Osteocyte (in vitro differentiated cells): ENCODE measurements around the gene GBP3. TPM values are rescaled to one million over a fixed set of nuclear protein-coding genes. Genes with fewer than 3 reads are reported as not detected.
"Not testable (repeated sequence)": the region's sequence is repeated elsewhere in the genome, so short reads cannot be mapped to it uniquely, and the experiment has no call there.

ENCODE experiments used
- DNase-seq: peaks from one replicate; pipeline ENCODE4 v3.0.0; 2021; ENCODE audit warnings: mixed read lengths; ENCODE audit not compliant: unreplicated experiment; ENCODE audit errors: extremely low spot score
- H3K27ac Mint-ChIP-seq: one replicate; pipeline ENCODE4 v1.8.0; 2021; ENCODE audit warnings: mild to moderate bottlenecking, mixed read lengths; ENCODE audit not compliant: unreplicated experiment
- H3K27me3 Mint-ChIP-seq: one replicate; pipeline ENCODE4 v1.8.0; 2021; ENCODE audit warnings: mixed read lengths; ENCODE audit not compliant: unreplicated experiment
- H3K36me3 Mint-ChIP-seq: one replicate; pipeline ENCODE4 v1.8.0; 2021; ENCODE audit warnings: mixed read lengths; ENCODE audit not compliant: unreplicated experiment
- H3K4me1 Mint-ChIP-seq: one replicate; pipeline ENCODE4 v1.8.0; 2021; ENCODE audit warnings: mixed read lengths; ENCODE audit not compliant: unreplicated experiment
- H3K4me3 Mint-ChIP-seq: one replicate; pipeline ENCODE4 v1.8.0; 2021; ENCODE audit warnings: mild to moderate bottlenecking, moderate library complexity, mixed read lengths; ENCODE audit not compliant: unreplicated experiment
- H3K9me3 Mint-ChIP-seq: one replicate; pipeline ENCODE4 v1.8.0; 2021; ENCODE audit warnings: mixed read lengths; ENCODE audit not compliant: unreplicated experiment
- CTCF ChIP-seq: fragments of 200-600 bp; sonication (generic); IDR thresholded peaks from 2 replicates; pipeline ENCODE4 v1.5.0; 2021; ENCODE audit warnings: antibody characterized with exemption, mild to moderate bottlenecking, moderate library complexity
- total RNA-seq: library from RNA; stranded (reverse); gene quantifications from 2 replicates; pipeline ENCODE4 v1.2.1, GENCODE V29; 2021

GBP3 gene
- total RNA-seq, 1 donor from 2014 or later: 16.2 TPM

DNA sequence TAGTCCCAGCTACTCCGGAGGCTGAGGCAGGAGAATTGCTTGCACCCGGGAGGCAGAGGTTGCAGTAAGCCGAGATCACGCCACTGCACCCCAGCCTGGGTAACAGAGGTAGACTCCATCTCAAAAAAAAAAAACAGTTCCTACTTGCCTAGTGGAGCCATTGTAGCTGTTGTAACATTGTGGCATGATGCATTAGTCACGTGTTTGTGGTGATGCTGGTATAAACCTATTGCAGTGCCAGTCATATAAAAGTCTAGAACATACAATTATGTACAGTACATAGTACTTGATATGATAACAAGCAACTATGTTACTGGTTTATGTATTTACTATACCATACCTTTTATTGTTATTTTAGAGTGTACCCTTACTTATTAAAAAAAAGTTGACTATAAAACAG is 46.4 kb downstream of the GBP3 start:
- no peaks in the 10 kb centered on the region for H3K36me3 Mint-ChIP-seq
- DNase-seq: no peak
- H3K27me3 Mint-ChIP-seq: no peaks in the 10 kb centered on the region
- no peak overlapping the region for H3K4me3 Mint-ChIP-seq
- no peak for TF ChIP-seq CTCF
- H3K27ac Mint-ChIP-seq: no peak overlapping the region
- H3K4me1 Mint-ChIP-seq: peaks cover 17% of the 10 kb centered on the region
- no peaks in the 10 kb centered on the region for H3K9me3 Mint-ChIP-seq

- H3K27ac Mint-ChIP-seq, H3K4me3 Mint-ChIP-seq: not testable (repeated sequence)
These were observed 48.0 kb downstream of the GBP3 start for GRCh38 chr1:88974616-88975172.

GRCh38 chr1:88973520-88974137 is 49.0 kb downstream of the GBP3 start:
- no peak for DNase-seq
- H3K4me3 Mint-ChIP-seq: no peak overlapping the region

More at GRCh38 chr1:88974616-88975172, 48.0 kb downstream of the GBP3 start:
- not testable (repeated sequence) for H3K36me3 Mint-ChIP-seq, H3K4me1 Mint-ChIP-seq, H3K9me3 Mint-ChIP-seq, DNase-seq, H3K27me3 Mint-ChIP-seq

GRCh38 chr1:88961647-88962275 is 60.9 kb downstream of the GBP3 start:
- Mint-ChIP-seq H3K9me3 (no peaks in the 10 kb centered on the region), H3K36me3 (peaks cover 64% of the 10 kb centered on the region), H3K4me1 (no peaks in the 10 kb centered on the region), H3K27ac (no peak overlapping the region), H3K27me3 (no peaks in the 10 kb centered on the region), H3K4me3 (no peak overlapping the region)
- no peak for DNase-seq
- TF ChIP-seq CTCF: no peak

More at GRCh38 chr1:88973520-88974137, 49.0 kb downstream of the GBP3 start:
- TF ChIP-seq CTCF: peak; percentile 64
- Mint-ChIP-seq H3K9me3 (no peaks in the 10 kb centered on the region), H3K36me3 (peaks cover 8% of the 10 kb centered on the region), H3K27me3 (no peaks in the 10 kb centered on the region), H3K4me1 (peaks cover 2% of the 10 kb centered on the region), H3K27ac (no peak overlapping the region)

GRCh38 chr1:88961081-88961480 is 61.6 kb downstream of the GBP3 start:
- DNase-seq: no peak
- no peaks in the 10 kb centered on the region for H3K9me3 Mint-ChIP-seq

More at GRCh38 chr1:88961081-88961480, 61.6 kb downstream of the GBP3 start:
- H3K4me1 Mint-ChIP-seq: no peaks in the 10 kb centered on the region
- no peak for TF ChIP-seq CTCF
- H3K4me3 Mint-ChIP-seq: no peak overlapping the region
- peaks cover 63% of the 10 kb centered on the region for H3K36me3 Mint-ChIP-seq
- no peak overlapping the region for H3K27ac Mint-ChIP-seq
- H3K27me3 Mint-ChIP-seq: no peaks in the 10 kb centered on the region

Other genes with a start within 250 kb of the GBP3 start
- 25.5 and 27.3 TPM in 2 replicates for gene GTF2B, start 131.3 kb downstream of the GBP3 start, total RNA-seq
- 39.8 and 40.2 TPM in 2 replicates for gene KYAT3, start 30.2 kb downstream of the GBP3 start, total RNA-seq
- 13.5 and 14.3 TPM in 2 replicates for gene RBMXL1, start 30.2 kb downstream of the GBP3 start, total RNA-seq
- 24.4 and 26.3 TPM in 2 replicates for gene GBP1, start 42.3 kb upstream of the GBP3 start, total RNA-seq
- gene GBP2, start 103.2 kb upstream of the GBP3 start, total RNA-seq: 1.4 and 1.6 TPM in 2 replicates
- gene GBP7, start 153.1 kb upstream of the GBP3 start, total RNA-seq: not detected in 2 replicates
- not detected in 2 replicates for gene GBP4, start 176.1 kb upstream of the GBP3 start, total RNA-seq
- gene GBP5, start 250.0 kb upstream of the GBP3 start, total RNA-seq: not detected in 2 replicates